GM12878 (cell line): Measurements from ENCODE around the gene ISG15. TPM values are rescaled to one million over a fixed set of nuclear protein-coding genes. Genes with fewer than 3 reads are reported as not detected.

Experiments
- ASH2L ChIP-seq: fragments of 300-600, 200-600 bp; sonication (generic); IDR thresholded peaks from 2 replicates; pipeline ENCODE4 v1.6.1; 2017; ENCODE audit warnings: low read depth, mild to moderate bottlenecking, borderline replicate concordance
- EGR1 ChIP-seq, 2 experiments: IDR thresholded peaks; 1 replicate in 1 of 2; 2 replicates in 1 of 2; pipeline ENCODE4 v1.6.1; 2011 to 2012; ENCODE audit warnings: low read depth in 2 of 2, low read length in 2 of 2, borderline replicate concordance in 1 of 2, mild to moderate bottlenecking in 1 of 2, moderate library complexity in 1 of 2
- EP300 ChIP-seq, 2 experiments: fragments of 150-350 bp in 1 of 2; IDR thresholded peaks; 2 replicates each; pipeline ENCODE4 v1.6.1; 2011 to 2012; ENCODE audit warnings: low read depth in 2 of 2, low read length in 2 of 2, borderline replicate concordance in 1 of 2, improper control_type of control experiment in 1 of 2, inconsistent platforms in 1 of 2; ENCODE audit not compliant: control insufficient read depth in 1 of 2
- FOS ChIP-seq: IDR thresholded peaks from 3 replicates; pipeline ENCODE4 v1.6.1; 2011; ENCODE audit warnings: borderline replicate concordance; ENCODE audit not compliant: insufficient read length; ENCODE audit errors: extremely low read depth
- HCFC1 ChIP-seq: fragments of 150-350 bp; IDR thresholded peaks from 2 replicates; pipeline ENCODE4 v1.6.1; 2014; ENCODE audit warnings: low read length
- NFXL1 ChIP-seq: fragments of 450-650 bp; IDR thresholded peaks from 2 replicates; pipeline ENCODE4 v1.6.1; 2017; ENCODE audit warnings: antibody characterized with exemption, mild to moderate bottlenecking, borderline replicate concordance
- RCOR1 ChIP-seq: conservative IDR thresholded peaks from 2 replicates; pipeline ENCODE4 v1.6.1; 2012; ENCODE audit warnings: low read depth, low read length, improper control_type of control experiment
- SIX5 ChIP-seq: IDR thresholded peaks from 2 replicates; pipeline ENCODE4 v1.6.1; 2011; ENCODE audit warnings: mild to moderate bottlenecking, low read depth, low read length, moderate library complexity; ENCODE audit not compliant: severe bottlenecking
- WRNIP1 ChIP-seq: IDR thresholded peaks from 2 replicates; pipeline ENCODE4 v1.6.1; 2011; ENCODE audit warnings: low read depth, low read length, improper control_type of control experiment, borderline replicate concordance
- polyA plus RNA-seq, 11 experiments: library from polyadenylated mRNA; depleted of rRNA in 4 of 11; unstranded in 6 of 11; stranded (reverse) in 5 of 11; fragments of >200 nt; fragmentation: Nextera tagmentation in 4 of 11; fragmentation: Illumina TruSeq in 1 of 11; extraction: Ambion mirVana in 4 of 11; extraction: Trizol in 1 of 11; gene quantifications; 1 replicate in 1 of 11; 2 replicates in 10 of 11; pipeline versions ENCODE4 v1.2.1 to v1.2.3, GENCODE V29; 2011 to 2016; ENCODE audit warnings: inconsistent platforms in 2 of 11, missing spikeins in 2 of 11, low read depth in 1 of 11
- total RNA-seq, 4 experiments: library from RNA; depleted of rRNA in 3 of 4; stranded (reverse); fragments of >200 nt in 3 of 4; fragmentation: Illumina TruSeq in 1 of 4; extraction: Trizol in 1 of 4; gene quantifications; 2 replicates each; pipeline versions ENCODE4 v1.2.1 to v1.2.3, GENCODE V29; 2013 to 2021
- TF ChIP-seq, protein P1 (sequence below), 3 experiments: IDR thresholded peaks in 2 of 3; conservative IDR thresholded peaks in 1 of 3; 2 replicates each; pipeline ENCODE4 v1.5.1; 2011; ENCODE audit warnings: low read depth in 3 of 3, low read length in 3 of 3, mild to moderate bottlenecking in 3 of 3, control low read depth in 2 of 3, moderate library complexity in 2 of 3, inconsistent platforms in 1 of 3, mixed read lengths in 1 of 3; ENCODE audit not compliant: control insufficient read depth in 2 of 3, insufficient read depth in 1 of 3; ENCODE audit errors: extremely low read depth in 1 of 3
- TF ChIP-seq, protein P2 (sequence below): fragments of 150-350 bp; IDR thresholded peaks from 2 replicates; pipeline ENCODE4 v1.6.1; 2014; ENCODE audit warnings: mild to moderate bottlenecking, low read depth, low read length
- TF ChIP-seq, protein P3 (sequence below): fragments of 450-650 bp; IDR thresholded peaks from 2 replicates; pipeline ENCODE4 v1.6.1; 2016; ENCODE audit warnings: mild to moderate bottlenecking
- TF ChIP-seq, protein P4 (sequence below): IDR thresholded peaks from 2 replicates; pipeline ENCODE4 v1.6.1; 2012; ENCODE audit warnings: low read depth, low read length, improper control_type of control experiment
- TF ChIP-seq, protein P5 (sequence below): fragments of 450-650 bp; IDR thresholded peaks from 2 replicates; pipeline ENCODE4 v1.6.1; 2018; ENCODE audit warnings: mild to moderate bottlenecking, low read depth, moderate library complexity; ENCODE audit not compliant: partially characterized antibody
- TF ChIP-seq, protein P6 (sequence below): fragments of 450-650 bp; IDR thresholded peaks from 2 replicates; pipeline ENCODE4 v1.6.1; 2017; ENCODE audit warnings: mild to moderate bottlenecking

The ISG15 gene
- total and polyA plus RNA-seq, 10 of the 15 experiments (the other 5 are each of a cell fraction or from before 2014, with no cell fraction given) = 7.8 to 384 (median 274) TPM

DNA sequence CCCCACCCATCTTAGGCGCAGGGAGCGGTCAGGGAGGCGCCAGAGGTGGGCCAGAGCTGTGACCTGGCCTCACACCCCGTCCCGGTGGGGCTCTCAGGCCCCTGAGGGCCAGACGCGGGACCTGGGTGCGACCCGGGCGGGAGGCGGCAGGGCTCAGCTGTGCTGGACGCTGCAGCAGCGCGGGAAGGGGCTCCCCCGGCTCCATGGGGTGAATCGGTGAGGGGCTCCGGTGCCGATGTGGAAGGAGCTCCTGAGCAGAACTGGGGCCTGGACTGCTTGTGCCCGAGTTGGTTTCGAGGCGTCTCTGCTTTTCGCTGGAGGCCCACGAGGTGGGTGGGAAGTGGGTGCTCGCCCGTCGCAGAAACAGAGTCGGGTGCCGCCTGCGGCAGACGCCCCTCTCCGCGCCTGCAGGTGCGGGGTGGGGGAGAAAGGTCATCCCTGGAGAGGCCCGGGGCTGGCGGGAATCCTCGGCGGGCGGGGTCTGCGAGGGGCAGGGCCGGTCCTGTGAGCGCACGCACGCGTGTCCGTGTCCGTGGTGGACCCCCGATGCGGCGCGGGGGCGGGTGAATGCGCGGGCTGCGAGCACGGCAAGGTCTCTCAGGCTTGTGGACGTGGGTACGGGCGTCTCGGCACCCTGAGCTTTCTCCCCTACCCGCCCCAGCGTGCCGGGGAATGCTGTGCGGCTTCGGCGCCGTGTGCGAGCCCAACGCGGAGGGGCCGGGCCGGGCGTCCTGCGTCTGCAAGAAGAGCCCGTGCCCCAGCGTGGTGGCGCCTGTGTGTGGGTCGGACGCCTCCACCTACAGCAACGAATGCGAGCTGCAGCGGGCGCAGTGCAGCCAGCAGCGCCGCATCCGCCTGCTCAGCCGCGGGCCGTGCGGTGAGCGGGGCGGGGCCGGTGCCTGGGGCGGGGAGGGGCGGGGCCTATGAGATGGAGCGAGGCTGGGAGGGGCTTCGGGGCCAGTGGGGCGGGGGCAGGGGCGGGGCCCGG is 27.0 kb downstream of the ISG15 start (continued):
- TF ChIP-seq, protein P1, sequence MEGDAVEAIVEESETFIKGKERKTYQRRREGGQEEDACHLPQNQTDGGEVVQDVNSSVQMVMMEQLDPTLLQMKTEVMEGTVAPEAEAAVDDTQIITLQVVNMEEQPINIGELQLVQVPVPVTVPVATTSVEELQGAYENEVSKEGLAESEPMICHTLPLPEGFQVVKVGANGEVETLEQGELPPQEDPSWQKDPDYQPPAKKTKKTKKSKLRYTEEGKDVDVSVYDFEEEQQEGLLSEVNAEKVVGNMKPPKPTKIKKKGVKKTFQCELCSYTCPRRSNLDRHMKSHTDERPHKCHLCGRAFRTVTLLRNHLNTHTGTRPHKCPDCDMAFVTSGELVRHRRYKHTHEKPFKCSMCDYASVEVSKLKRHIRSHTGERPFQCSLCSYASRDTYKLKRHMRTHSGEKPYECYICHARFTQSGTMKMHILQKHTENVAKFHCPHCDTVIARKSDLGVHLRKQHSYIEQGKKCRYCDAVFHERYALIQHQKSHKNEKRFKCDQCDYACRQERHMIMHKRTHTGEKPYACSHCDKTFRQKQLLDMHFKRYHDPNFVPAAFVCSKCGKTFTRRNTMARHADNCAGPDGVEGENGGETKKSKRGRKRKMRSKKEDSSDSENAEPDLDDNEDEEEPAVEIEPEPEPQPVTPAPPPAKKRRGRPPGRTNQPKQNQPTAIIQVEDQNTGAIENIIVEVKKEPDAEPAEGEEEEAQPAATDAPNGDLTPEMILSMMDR (IDR thresholded peaks at IDR 0.05 in 2 of 3, conservative IDR thresholded peaks at IDR 0.05 in 1 of 3; ENCODE audit: control insufficient read depth in 2 of 3, extremely low read depth in 1 of 3, insufficient read depth in 1 of 3, low read depth in 3 of 3, low read length in 3 of 3) = peak in 1 of 3 experiments; percentile 14; a peak in 2 of 6 replicates
- TF ChIP-seq RCOR1 = no peak
- 0 out of 3 replicates have a peak, but pooled peaks of 1 of the 2 experiments have one; percentile 28 for TF ChIP-seq EGR1 (IDR thresholded peaks at IDR 0.05; ENCODE audit: borderline replicate concordance in 1 of 2, low read depth in 2 of 2, low read length in 2 of 2)
- TF ChIP-seq, protein P2, sequence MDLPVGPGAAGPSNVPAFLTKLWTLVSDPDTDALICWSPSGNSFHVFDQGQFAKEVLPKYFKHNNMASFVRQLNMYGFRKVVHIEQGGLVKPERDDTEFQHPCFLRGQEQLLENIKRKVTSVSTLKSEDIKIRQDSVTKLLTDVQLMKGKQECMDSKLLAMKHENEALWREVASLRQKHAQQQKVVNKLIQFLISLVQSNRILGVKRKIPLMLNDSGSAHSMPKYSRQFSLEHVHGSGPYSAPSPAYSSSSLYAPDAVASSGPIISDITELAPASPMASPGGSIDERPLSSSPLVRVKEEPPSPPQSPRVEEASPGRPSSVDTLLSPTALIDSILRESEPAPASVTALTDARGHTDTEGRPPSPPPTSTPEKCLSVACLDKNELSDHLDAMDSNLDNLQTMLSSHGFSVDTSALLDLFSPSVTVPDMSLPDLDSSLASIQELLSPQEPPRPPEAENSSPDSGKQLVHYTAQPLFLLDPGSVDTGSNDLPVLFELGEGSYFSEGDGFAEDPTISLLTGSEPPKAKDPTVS = no peak
- no peak for TF ChIP-seq FOS
- TF ChIP-seq, protein P3, sequence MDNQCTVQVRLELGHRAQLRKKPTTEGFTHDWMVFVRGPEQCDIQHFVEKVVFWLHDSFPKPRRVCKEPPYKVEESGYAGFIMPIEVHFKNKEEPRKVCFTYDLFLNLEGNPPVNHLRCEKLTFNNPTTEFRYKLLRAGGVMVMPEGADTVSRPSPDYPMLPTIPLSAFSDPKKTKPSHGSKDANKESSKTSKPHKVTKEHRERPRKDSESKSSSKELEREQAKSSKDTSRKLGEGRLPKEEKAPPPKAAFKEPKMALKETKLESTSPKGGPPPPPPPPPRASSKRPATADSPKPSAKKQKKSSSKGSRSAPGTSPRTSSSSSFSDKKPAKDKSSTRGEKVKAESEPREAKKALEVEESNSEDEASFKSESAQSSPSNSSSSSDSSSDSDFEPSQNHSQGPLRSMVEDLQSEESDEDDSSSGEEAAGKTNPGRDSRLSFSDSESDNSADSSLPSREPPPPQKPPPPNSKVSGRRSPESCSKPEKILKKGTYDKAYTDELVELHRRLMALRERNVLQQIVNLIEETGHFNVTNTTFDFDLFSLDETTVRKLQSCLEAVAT = no peak
- no peak for TF ChIP-seq WRNIP1
- no peak for TF ChIP-seq NFXL1
- TF ChIP-seq HCFC1 = no peak
- no peak for TF ChIP-seq EP300 (IDR thresholded peaks at IDR 0.05; ENCODE audit: borderline replicate concordance in 1 of 2, control insufficient read depth in 1 of 2, low read depth in 2 of 2, low read length in 2 of 2)
- no peak for TF ChIP-seq ASH2L
- TF ChIP-seq, protein P4, sequence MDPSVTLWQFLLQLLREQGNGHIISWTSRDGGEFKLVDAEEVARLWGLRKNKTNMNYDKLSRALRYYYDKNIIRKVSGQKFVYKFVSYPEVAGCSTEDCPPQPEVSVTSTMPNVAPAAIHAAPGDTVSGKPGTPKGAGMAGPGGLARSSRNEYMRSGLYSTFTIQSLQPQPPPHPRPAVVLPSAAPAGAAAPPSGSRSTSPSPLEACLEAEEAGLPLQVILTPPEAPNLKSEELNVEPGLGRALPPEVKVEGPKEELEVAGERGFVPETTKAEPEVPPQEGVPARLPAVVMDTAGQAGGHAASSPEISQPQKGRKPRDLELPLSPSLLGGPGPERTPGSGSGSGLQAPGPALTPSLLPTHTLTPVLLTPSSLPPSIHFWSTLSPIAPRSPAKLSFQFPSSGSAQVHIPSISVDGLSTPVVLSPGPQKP = no peak
- TF ChIP-seq, protein P5, sequence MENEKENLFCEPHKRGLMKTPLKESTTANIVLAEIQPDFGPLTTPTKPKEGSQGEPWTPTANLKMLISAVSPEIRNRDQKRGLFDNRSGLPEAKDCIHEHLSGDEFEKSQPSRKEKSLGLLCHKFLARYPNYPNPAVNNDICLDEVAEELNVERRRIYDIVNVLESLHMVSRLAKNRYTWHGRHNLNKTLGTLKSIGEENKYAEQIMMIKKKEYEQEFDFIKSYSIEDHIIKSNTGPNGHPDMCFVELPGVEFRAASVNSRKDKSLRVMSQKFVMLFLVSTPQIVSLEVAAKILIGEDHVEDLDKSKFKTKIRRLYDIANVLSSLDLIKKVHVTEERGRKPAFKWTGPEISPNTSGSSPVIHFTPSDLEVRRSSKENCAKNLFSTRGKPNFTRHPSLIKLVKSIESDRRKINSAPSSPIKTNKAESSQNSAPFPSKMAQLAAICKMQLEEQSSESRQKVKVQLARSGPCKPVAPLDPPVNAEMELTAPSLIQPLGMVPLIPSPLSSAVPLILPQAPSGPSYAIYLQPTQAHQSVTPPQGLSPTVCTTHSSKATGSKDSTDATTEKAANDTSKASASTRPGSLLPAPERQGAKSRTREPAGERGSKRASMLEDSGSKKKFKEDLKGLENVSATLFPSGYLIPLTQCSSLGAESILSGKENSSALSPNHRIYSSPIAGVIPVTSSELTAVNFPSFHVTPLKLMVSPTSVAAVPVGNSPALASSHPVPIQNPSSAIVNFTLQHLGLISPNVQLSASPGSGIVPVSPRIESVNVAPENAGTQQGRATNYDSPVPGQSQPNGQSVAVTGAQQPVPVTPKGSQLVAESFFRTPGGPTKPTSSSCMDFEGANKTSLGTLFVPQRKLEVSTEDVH = no peak
- TF ChIP-seq, protein P6, sequence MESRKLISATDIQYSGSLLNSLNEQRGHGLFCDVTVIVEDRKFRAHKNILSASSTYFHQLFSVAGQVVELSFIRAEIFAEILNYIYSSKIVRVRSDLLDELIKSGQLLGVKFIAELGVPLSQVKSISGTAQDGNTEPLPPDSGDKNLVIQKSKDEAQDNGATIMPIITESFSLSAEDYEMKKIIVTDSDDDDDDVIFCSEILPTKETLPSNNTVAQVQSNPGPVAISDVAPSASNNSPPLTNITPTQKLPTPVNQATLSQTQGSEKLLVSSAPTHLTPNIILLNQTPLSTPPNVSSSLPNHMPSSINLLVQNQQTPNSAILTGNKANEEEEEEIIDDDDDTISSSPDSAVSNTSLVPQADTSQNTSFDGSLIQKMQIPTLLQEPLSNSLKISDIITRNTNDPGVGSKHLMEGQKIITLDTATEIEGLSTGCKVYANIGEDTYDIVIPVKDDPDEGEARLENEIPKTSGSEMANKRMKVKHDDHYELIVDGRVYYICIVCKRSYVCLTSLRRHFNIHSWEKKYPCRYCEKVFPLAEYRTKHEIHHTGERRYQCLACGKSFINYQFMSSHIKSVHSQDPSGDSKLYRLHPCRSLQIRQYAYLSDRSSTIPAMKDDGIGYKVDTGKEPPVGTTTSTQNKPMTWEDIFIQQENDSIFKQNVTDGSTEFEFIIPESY = no peak
- TF ChIP-seq SIX5 = no peak
